Neural cell (in vitro differentiated cells): ENCODE results near the gene FBN1. TPM values are rescaled to one million over a fixed set of nuclear protein-coding genes. Genes with fewer than 3 reads are reported as not detected.

Source experiments
- H2AFZ ChIP-seq: fragments of 200-600, 300-800 bp; sonication (generic), shearing (Covaris generic); 2 replicates; pipeline ENCODE4 v1.6.0; 2014; ENCODE audit warnings: low read depth, mild to moderate bottlenecking, antibody characterized with exemption, low read length, moderate library complexity
- H3F3A ChIP-seq: fragments of 200-600 bp; shearing (Covaris generic); 2 replicates; pipeline ENCODE4 v1.6.1; 2016; ENCODE audit warnings: mild to moderate bottlenecking, moderate library complexity, mixed read lengths, antibody characterized with exemption, low read length; ENCODE audit not compliant: insufficient read depth, poor library complexity, severe bottlenecking
- H3K27ac ChIP-seq: fragments of 200-600, 300-800 bp; sonication (generic), shearing (Covaris generic); 2 replicates; pipeline ENCODE4 v1.5.1; 2014; ENCODE audit warnings: mild to moderate bottlenecking, low read length, moderate library complexity
- H3K27me3 ChIP-seq: fragments of 300-800, 200-600 bp; sonication (generic), shearing (Covaris generic); 2 replicates; pipeline ENCODE4 v1.6.0; 2014; ENCODE audit warnings: mild to moderate bottlenecking, low read depth, low read length, moderate library complexity; ENCODE audit not compliant: insufficient read depth
- H3K36me3 ChIP-seq: fragments of 300-800, 200-600 bp; sonication (generic), shearing (Covaris generic); 2 replicates; pipeline ENCODE4 v1.5.1; 2014; ENCODE audit warnings: mild to moderate bottlenecking, antibody characterized with exemption, low read length, moderate library complexity; ENCODE audit not compliant: insufficient read depth
- H3K4me2 ChIP-seq: fragments of 300-800, 200-600 bp; sonication (generic), shearing (Covaris generic); 2 replicates; pipeline ENCODE4 v1.6.0; 2014; ENCODE audit warnings: mild to moderate bottlenecking, low read length
- H3K4me3 ChIP-seq: fragments of 300-800, 200-600 bp; sonication (generic), shearing (Covaris generic); 2 replicates; pipeline ENCODE4 v1.5.1; 2014; ENCODE audit warnings: mild to moderate bottlenecking, low read length, moderate library complexity
- H3K79me2 ChIP-seq: fragments of 200-600 bp; shearing (Covaris generic); replicated peaks from 2 replicates; pipeline ENCODE4 v1.6.0; 2014; ENCODE audit warnings: mild to moderate bottlenecking, low read length, moderate library complexity; ENCODE audit not compliant: insufficient read depth
- H3K9ac ChIP-seq: fragments of 300-800, 200-600 bp; sonication (generic), shearing (Covaris generic); 2 replicates; pipeline ENCODE4 v1.6.1; 2016; ENCODE audit warnings: mild to moderate bottlenecking, low read length, mixed read lengths
- H3K9me2 ChIP-seq: fragments of 200-600 bp; shearing (Covaris generic); 2 replicates; pipeline ENCODE4 v1.6.1; 2016; ENCODE audit warnings: mild to moderate bottlenecking, low read length, mixed read lengths; ENCODE audit not compliant: insufficient read depth
- H3K9me3 ChIP-seq: fragments of 200-600, 300-800 bp; sonication (generic), shearing (Covaris generic); 2 replicates; pipeline ENCODE4 v1.6.1; 2016; ENCODE audit warnings: mild to moderate bottlenecking, mixed run types, low read length, moderate library complexity, mixed read lengths
- H4K20me1 ChIP-seq: fragments of 200-600 bp; shearing (Covaris generic); 2 replicates; pipeline ENCODE4 v1.6.1; 2016; ENCODE audit warnings: mild to moderate bottlenecking, mixed run types; ENCODE audit not compliant: insufficient read depth
- EP300 ChIP-seq: fragments of 450-650 bp; conservative IDR thresholded peaks from 2 replicates; pipeline ENCODE4 v1.6.1; 2014; ENCODE audit warnings: antibody characterized with exemption, mild to moderate bottlenecking, moderate library complexity; ENCODE audit not compliant: poor library complexity, severe bottlenecking
- EZH2 ChIP-seq: fragments of 200-600, 300-800 bp; shearing (Covaris generic), sonication (generic); IDR thresholded peaks from 2 replicates; pipeline ENCODE4 v1.6.1; 2014; ENCODE audit warnings: antibody characterized with exemption, low read length, borderline replicate concordance, mild to moderate bottlenecking; ENCODE audit not compliant: insufficient read depth, poor library complexity, severe bottlenecking
- MXI1 ChIP-seq: fragments of 450-650 bp; conservative IDR thresholded peaks from 2 replicates; pipeline ENCODE4 v1.6.1; 2014; ENCODE audit warnings: antibody characterized with exemption, mild to moderate bottlenecking; ENCODE audit not compliant: poor library complexity, severe bottlenecking
- POLR2AphosphoS5 ChIP-seq: IDR thresholded peaks from 2 replicates; pipeline ENCODE4 v1.6.1; 2012
- RAD21 ChIP-seq: fragments of 450-650 bp; conservative IDR thresholded peaks from 2 replicates; pipeline ENCODE4 v1.6.1; 2014; ENCODE audit warnings: antibody characterized with exemption, mild to moderate bottlenecking, moderate library complexity
- REST ChIP-seq: IDR thresholded peaks from 2 replicates; pipeline ENCODE4 v1.6.1; 2012; ENCODE audit warnings: borderline replicate concordance
- SMC3 ChIP-seq: fragments of 450-650 bp; conservative IDR thresholded peaks from 2 replicates; pipeline ENCODE4 v1.6.1; 2014; ENCODE audit warnings: antibody characterized with exemption, mild to moderate bottlenecking, moderate library complexity; ENCODE audit not compliant: poor library complexity
- TAF1 ChIP-seq: IDR thresholded peaks from 2 replicates; pipeline ENCODE4 v1.6.1; 2012; ENCODE audit warnings: low read depth
- polyA plus RNA-seq: library from polyadenylated mRNA; depleted of rRNA; stranded (reverse); fragments of >200 nt; gene quantifications from 2 replicates; pipeline ENCODE4 v1.2.3, GENCODE V29; 2014
- TF ChIP-seq, protein P1 (sequence below): fragments of 450-650 bp; IDR thresholded peaks from 2 replicates; pipeline ENCODE4 v1.5.1; 2014; ENCODE audit warnings: antibody characterized with exemption, mild to moderate bottlenecking, moderate library complexity; ENCODE audit not compliant: poor library complexity, severe bottlenecking

Gene FBN1
- polyA plus RNA-seq, 1 donor from 2014 or later = 22.0 TPM

DNA sequence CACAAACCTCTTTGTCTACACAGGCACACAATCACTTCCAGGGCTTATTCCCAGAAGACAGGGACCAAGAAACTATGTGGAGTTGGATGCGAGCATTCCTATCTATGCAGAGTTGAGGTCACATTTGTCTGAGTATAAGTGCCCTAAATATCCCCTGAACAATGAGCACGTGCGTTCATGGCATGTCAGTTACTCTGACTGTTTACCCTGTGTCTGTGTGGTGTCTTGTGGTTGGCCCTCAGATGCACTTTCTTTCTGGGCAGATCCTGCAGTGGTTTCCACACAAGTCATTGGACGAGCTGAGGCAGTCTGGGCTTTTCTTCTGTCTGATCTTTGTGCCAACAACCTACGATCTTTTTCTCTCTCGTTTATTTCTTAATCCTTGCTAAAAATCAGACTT is 134.5 kb downstream of the FBN1 start:
- H3K9me2 ChIP-seq = no peaks in the 10 kb centered on the region
- H3K4me3 ChIP-seq = no peak overlapping the region
- TF ChIP-seq EP300 = no peak
- TF ChIP-seq, protein P1, sequence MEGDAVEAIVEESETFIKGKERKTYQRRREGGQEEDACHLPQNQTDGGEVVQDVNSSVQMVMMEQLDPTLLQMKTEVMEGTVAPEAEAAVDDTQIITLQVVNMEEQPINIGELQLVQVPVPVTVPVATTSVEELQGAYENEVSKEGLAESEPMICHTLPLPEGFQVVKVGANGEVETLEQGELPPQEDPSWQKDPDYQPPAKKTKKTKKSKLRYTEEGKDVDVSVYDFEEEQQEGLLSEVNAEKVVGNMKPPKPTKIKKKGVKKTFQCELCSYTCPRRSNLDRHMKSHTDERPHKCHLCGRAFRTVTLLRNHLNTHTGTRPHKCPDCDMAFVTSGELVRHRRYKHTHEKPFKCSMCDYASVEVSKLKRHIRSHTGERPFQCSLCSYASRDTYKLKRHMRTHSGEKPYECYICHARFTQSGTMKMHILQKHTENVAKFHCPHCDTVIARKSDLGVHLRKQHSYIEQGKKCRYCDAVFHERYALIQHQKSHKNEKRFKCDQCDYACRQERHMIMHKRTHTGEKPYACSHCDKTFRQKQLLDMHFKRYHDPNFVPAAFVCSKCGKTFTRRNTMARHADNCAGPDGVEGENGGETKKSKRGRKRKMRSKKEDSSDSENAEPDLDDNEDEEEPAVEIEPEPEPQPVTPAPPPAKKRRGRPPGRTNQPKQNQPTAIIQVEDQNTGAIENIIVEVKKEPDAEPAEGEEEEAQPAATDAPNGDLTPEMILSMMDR = no peak
- TF ChIP-seq EZH2 = no peak
- TF ChIP-seq RAD21 = no peak
- no peak for TF ChIP-seq TAF1
- no peak for TF ChIP-seq POLR2AphosphoS5
- no peak for TF ChIP-seq REST
- TF ChIP-seq SMC3 = no peak
- TF ChIP-seq MXI1 = no peak
- no peak overlapping the region for H3K9ac ChIP-seq
- no peaks in the 10 kb centered on the region for H4K20me1 ChIP-seq
- H3K79me2 ChIP-seq = no peaks in the 10 kb centered on the region
- no peak overlapping the region for H3K4me2 ChIP-seq
- no peaks in the 10 kb centered on the region for H3F3A ChIP-seq
- no peak overlapping the region for H3K27ac ChIP-seq
- no peaks in the 10 kb centered on the region for H3K36me3 ChIP-seq
- no peaks in the 10 kb centered on the region for H3K27me3 ChIP-seq
- H2AFZ ChIP-seq = no peak overlapping the region
- H3K9me3 ChIP-seq = no peaks in the 10 kb centered on the region

DNA sequence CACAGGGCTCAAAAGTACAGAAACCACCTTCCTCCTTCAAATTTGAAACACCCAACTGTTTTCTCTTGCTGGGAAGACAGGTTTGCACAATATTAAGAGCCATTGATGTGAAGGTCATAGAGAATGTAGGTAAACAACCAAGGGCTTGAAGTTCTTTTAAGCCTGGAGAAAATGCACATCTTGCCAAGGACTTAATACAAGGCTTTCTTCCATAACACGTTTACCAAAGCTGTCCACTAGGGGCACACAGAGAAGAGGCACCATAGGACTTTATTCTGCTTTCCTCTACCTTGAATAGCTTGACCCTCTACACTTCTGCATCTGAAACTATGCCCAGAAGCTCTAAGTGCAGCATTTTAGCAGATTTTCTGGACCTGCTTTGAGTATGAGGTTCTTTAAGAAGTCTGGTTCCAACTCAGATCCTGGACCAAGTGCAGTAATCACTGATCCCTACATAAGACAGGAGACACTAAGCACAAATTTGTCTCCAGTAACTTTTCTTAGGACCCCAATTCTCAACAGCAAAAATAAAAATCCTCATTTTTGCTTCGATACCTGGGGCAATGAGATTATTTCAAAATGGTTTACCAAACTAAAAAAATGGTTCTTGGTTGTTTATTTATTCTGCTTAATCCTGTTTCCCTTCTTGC is 138.0 kb downstream of the FBN1 start:
- Histone ChIP-seq H3K9me2 (no peaks in the 10 kb centered on the region), H2AFZ (no peak overlapping the region), H3K9me3 (no peaks in the 10 kb centered on the region), H3K4me2 (no peak overlapping the region), H3K9ac (no peak overlapping the region), H3K36me3 (no peaks in the 10 kb centered on the region), H3F3A (no peaks in the 10 kb centered on the region), H4K20me1 (no peaks in the 10 kb centered on the region), H3K4me3 (no peak overlapping the region), H3K27ac (no peak overlapping the region), H3K79me2 (no peaks in the 10 kb centered on the region), H3K27me3 (no peaks in the 10 kb centered on the region)
- no peak for TF ChIP-seq POLR2AphosphoS5
- TF ChIP-seq, protein P1 = peak; percentile 32
